ENCODE results near the gene CLDN34.

The CLDN34 gene, protein sequence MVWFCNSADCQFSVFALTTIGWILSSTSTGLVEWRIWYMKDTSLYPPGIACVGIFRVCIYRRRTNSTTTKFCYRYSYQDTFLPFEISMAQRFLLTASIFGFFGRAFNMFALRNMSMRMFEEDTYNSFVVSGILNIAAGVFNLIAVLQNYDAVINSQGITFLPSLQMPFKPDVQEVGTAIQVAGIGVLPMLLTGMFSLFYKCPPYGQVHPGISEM

DNA sequence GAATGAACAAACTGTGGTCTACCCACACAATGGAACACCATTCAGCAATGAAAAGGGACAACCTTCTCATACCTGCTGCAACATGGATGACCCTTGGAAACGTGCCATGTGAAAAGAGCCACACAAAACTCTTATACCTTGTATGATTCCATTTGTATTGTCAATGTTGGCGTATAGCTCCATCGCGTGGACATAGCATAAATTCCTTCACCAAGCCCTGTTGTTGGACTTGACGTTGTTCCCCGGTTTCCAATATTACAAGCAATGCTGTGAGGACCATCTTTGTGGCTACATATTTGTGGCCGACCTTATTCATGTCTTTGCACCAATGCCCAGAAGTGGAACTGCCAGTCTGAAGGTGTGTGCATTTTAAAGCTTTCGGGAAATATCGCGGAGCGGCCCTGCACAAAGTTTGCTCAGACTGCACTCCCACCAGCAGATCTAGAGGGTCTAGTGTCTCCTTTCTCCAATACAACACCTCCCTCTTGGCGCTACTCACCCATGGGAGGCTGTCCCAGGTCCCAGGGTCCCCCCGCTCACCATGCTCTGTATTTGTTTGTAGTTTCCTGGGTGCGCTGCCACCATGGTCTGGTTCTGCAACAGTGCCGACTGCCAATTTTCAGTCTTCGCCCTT is at the start of gene CLDN34:
Gene CLDN34, plus strand, starts transcription at position 584 of the 634 bp plus-strand sequence. Its CDS starts 0 bp downstream, at position 584.
- DNase-seq (ENCODE audit: low read depth in 2 of 2): no peak

DNA sequence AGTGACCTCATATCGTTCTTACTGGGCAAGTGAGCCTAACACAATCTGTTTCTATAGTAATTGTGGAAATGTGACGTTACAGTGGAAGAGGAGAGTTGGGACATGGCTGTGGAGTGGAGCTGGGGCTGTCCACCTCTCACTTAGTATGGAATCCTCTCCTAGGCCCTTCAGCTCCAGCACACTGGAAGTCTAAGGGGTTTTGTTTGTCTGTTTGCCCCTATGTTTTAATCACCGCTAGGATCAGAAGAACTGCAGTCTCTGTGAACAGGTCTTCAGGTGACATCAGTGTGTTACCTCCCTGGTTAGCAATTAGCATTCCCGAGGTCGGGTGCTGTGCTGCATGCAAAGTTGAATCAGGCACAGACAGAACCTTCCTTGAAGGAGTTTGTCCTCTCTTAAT is 49.3 kb upstream of the CLDN34 start:
- DNase-seq (ENCODE audit: low read depth in 2 of 2): no peak

DNA sequence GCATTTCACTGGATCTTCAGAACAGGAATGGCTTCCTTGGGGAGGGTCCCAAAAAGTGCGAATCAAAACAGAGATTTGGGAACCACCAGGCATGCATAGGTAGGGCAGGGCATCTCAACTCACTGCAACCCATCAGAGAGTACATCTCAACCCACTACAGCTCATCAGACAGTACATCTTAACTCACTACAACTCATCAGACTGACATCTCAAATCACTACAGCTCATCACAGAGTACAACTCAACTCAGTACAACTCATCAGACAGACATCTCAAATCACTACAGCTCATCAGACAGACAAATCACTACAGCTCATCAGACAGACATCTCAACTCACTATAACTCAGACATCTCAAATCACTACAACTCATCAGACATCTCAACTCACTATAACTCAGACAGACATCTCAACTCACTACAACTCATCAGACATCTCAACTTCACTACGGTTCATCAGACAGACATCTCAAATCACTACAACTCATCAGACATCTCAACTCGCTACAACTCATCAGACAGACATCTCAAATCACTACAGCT is 47.5 kb upstream of the CLDN34 start:
- no peak for DNase-seq (ENCODE audit: low read depth in 2 of 2)

DNA sequence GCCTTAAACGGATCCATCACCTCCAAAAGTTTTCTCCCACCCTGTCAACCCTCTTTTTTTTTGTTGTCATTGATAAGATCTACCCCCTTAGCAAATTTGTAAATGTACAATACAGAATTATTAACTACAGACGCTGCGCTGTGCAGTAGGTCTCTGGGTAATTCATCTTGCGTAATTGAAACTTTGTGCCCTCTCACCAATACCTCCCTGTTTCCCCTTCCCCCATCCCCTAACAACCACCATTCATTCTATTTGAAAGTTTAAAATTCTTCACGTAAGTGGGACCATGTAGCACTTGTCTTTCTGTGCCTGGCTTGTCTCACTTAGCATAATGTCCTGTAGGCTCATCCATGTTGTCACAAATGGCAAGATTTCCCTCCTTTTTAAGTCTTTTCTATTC is 45.8 kb upstream of the CLDN34 start:
- DNase-seq (ENCODE audit: low read depth in 2 of 2): no peak

DNA sequence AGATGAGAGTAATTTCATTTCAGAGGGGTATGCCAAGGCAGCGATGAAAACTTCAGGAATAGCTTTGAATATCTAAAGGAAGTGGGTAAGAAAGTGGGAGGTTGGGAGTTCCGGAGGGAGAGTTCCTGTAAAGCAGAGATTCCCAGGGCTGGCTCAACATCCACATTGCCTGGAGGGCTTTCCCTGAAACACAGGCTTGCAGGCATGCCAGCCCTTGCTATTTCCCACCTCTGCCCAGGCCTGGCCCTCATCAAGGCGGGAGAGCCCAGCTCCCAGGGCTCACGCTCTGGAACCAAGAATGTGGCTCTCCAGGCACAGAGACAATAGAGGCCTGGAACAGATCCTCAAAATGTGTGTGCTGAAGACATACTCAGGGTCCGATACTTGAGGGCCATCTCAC is 43.8 kb upstream of the CLDN34 start:
- DNase-seq (ENCODE audit: low read depth in 2 of 2): no peak

DNA sequence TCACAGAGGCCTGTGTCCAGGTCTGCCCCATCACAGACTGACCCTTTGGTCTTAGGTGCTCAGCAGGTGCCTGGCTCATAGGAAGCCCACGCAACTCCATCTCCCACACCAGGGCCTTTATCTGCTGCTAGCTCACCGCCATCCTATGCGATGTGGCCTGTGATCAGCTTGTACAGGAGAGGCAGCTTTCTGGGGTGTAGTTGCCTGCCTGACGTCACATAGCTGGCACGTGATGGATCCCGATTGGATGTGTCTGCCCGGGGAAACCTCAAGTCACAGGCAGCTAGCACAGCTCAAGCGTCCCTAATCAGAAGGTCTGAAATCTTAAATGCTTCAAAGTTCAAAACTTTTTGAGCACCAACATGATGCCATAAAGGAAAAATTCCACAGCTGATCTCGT is 41.2 kb upstream of the CLDN34 start:
- DNase-seq (ENCODE audit: low read depth in 2 of 2): no peak

DNA sequence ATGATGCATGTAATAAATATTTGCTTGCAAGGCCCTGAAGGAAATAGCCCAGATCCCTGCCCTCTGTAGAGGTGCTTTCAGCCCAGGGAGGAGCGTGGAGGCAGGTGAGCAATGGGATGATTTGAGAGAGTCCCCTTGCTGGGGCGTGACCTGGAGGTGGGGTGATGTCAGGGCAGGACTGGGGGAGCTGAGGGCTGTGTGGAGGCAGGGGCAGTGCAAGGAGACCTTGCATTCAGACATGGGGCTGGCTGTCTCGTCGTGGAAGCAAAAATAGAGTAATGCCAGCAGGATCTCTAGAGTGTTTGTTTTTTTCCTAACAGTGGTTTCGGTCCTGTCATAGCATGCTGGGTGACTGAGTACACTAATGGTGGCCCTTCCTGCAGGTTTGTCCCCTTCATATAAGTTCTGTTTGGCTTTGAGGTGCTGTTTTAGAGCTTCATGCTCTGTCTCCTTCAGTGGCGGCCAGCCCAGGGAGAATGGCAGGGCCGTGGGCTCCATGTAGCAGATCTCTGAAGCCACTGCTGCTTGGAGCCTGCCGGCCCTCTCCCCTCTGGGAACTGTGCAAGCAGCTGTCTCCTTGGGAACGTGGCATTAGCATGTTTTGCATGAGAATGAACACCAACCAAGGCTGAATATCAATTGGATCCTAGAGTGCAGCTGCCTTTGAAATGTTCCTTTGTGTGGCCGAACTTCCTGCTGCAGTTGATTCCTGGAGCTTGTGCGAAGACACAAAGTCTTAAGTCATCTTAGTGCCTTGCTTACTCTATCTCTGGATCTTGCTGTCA is 39.3 kb upstream of the CLDN34 start:
- DNase-seq (ENCODE audit: low read depth in 2 of 2): no peak

DNA sequence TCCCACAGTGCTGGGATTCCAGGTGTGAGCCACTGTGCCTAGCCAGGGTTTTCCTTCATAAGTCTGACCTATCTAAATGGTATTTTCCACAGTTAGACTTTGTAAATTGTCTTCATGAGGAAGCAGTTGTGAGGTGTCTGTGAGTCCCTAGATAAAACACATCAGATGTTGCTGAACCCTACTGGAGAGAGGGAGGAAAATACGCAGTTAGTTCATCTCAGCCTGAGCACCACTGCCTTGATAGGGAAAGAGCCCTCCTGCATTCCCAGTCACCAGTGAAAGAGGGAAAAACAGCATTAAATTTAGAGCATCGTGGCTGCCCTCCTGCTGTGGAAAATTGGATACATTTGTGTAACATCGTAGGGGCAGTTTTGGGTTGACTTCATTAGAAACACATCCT is 31.7 kb upstream of the CLDN34 start:
- no peak for DNase-seq (ENCODE audit: low read depth in 2 of 2)

DNA sequence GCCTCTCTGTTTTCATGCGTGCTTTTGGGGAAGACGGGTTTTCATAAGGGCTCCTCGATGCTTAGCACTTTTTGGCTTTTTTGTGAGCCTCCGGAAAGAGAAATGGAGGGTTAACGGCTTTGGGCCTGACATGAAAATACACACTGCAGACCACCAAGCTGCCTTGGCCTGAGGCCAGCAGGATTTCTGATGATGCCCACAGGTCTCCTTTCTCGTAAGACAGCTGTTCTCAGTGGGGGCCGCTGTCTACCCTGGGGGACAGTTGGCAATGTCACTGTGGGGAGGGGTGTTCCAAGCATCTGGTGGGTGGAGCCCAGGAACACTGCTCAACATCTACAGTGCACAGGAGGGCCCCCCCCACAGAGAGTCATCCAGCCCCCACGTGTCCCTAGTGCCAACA is 29.4 kb upstream of the CLDN34 start:
- DNase-seq (ENCODE audit: low read depth in 2 of 2): no peak

DNA sequence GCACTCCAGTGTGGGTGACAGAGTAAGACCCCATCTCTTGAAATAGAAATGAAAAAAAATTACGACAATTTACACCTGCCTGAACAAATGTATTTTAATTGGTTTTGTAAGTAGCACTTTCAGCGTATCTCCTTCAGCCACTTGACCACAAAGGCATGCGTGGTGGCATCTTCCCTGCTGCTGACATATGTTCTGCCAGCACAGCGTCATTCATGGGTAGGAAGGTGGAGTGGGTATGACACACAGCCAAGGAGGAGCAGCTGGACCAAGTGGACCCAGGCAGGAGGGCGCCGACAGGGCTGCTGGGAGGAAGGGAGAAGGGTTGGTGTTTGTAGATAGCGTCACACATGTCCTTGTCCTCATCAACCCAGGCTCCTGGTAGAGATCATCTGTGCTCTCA is 28.6 kb upstream of the CLDN34 start:
- no peak for DNase-seq (ENCODE audit: low read depth in 2 of 2)

DNA sequence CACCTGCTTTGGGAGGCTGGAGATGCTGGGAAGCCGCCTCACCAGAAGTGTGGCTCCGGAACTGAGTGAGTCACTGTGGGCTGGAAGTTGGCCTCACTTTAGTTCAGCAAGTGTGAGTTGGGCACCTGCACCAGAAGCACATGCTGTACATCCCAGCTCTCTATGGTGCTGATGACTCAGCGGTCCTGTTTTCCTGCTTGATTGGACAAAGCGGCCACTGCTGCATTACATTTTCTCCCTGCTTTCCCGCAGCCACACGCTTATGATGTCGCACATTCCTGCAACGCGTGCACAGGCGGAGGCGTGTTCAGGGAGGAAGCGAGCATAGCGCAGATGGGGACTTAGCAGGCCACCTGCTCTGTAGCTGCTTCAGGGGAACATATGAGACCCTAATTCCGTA is 26.7 kb upstream of the CLDN34 start:
- DNase-seq (ENCODE audit: low read depth in 2 of 2): no peak

DNA sequence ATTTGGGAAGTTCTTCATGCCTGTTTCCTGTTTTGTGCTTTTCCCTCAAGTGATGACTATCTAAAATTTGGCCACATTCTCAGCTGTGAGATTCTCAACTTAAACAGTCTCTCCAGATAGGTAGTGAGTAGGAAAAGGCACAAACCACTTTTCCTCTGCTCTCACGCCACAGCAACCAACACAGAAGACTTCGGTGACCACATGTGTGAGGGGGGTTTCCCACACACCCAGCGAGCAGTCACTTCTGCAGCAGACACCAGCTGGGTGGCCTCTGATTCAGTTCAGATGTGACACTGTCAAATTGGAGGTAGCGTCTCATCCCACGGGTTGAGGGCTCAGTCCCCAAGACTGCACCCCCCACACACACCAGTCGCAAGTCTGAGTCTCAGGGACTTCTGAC is 25.1 kb upstream of the CLDN34 start:
- DNase-seq (ENCODE audit: low read depth in 2 of 2): no peak

DNA sequence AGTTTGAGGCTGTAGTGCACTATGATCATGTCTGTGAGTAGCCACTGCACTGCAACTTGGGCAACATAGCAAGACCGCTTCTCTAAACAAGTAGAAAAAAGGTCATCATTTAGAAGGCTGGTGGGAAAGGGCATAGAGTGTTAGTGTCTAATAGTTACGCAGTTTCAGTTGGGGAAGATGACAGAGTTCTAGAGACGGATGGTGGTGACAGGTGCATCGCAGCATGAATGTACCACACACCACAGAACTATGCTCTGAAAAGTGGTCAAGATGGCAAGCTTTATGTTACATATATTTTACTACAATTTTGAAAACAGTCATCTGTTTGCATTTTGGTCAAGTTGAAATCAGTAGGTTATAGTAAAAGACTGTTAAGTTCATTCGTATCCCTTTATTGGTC is 23.7 kb upstream of the CLDN34 start:
- no peak for DNase-seq (ENCODE audit: low read depth in 2 of 2)

DNA sequence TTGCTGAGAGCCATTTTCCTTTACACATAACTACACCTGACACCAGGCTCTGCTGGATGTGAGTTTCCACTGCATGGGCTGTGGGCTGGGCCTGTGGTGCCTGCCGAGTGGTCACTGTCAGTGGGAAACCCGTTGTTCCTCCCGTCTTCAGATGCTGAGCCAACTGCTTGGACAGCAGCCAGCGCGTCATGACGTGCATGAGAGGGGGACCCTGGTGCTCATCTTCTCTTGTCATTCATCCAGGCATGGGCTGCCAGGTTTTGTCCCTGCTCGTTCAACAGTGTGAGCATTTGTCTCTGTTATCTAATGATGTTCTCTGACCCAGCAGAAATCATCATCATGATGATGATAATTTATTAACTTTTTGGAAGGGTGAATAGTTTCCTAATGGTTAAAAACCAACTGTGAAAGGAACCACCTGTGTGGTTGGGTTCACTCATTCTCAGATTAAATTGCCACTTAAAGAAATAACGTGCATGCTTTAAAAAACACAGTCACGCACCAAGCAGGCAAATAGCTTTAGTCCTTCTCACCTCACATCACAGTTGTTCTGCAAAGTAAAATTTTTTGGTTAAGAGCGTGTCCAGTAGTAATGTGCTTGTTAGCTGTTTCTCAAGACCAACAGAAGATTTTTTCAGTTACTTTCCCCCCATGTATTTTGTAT is 19.9 kb upstream of the CLDN34 start:
- DNase-seq (ENCODE audit: low read depth in 2 of 2): no peak

DNA sequence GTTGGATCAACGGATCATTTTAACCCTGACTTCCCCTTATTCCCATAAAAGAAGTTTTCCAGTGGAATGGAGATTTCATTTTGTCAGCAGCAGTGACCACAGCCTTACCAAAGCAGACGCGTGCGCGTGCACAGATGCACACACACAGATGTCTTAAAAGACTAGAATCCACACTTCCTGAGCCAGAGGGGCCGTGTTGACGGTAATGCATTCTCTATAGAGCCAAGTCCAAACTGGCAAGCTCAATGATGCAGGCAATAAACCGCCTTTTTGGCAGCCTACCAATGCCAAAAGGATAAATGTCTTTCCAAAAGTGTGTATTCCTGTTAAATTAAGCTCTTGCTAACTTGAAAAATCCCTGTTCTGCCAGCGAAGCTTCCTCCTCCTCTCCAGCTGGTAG is 18.8 kb upstream of the CLDN34 start:
- no peak for DNase-seq (ENCODE audit: low read depth in 2 of 2)

DNA sequence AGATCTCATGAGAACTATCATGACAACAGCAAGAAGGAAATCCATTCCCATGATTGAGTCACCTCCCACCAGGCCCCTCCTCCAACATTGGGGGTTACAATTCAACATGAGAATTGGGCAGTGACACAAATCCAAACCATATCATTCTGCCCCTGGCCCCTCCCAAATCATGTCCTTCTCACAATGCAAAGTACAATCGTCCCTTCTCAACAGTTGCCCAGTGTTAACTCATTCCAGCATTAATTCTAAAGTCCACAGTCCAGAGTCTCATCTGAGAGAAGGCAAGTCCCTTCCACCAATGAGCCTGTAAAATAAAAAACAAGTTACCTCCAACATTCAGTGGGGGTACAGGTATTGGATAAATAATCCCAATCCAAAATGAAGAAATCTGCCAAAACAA is 14.9 kb upstream of the CLDN34 start:
- DNase-seq (ENCODE audit: low read depth in 2 of 2): no peak

DNA sequence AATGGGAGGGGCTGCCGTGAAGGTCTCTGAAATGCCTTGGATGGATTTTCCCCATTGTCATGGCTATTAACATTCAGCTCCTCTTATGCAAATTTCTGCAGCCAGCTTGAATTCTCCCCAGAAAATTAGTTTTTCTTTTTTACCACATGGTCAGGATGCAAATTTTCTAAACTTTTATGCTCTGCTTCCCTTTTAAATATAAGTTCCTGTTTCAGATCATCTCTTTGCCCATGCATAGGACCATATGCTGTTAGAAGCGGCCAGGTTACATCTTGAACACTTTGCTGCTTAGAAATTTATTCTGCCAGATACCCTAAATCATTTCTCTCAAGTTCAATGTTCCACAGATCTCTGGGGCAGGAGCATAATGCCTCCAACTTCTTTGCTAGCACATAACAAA is 13.8 kb upstream of the CLDN34 start:
- no peak for DNase-seq (ENCODE audit: low read depth in 2 of 2)

DNA sequence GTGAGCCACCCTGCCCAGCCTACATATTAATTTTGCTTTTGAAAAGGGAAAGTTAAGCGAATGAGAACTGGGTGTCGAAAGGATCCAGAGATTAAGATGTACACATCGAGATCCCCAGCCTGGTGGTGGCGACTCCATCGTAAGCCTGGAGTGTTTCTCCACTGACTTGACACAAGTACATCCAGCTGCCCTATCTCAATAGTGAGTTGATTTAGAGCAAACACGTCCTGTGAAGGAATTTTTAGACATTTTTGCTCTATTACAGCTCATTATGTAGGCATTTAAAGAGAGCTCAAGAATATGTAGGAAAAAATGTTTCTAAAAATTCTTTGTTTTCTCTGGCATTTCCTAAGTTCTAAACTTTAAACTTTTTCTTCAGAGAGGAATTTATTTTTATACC is 11.7 kb upstream of the CLDN34 start:
- DNase-seq (ENCODE audit: low read depth in 2 of 2): peak; percentile 20 to 22

DNA sequence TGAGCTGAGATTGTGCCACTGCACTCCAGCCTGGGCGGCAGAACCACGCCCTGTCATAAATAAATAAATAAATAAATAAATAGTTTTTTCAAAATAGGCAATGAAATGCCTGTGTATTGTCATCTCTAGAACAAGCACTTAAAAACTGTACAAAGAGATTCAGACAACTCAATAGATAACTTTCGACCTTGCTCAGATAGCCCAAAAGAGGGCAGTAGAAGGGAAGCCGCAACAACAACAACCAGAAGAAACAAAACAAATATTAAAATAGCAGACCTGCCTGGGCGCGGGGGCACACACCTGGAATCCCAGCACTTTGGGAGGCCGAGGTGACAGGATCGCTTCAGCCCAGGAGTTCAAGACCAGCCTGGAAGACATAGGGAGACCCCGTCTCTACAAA is 9.4 kb upstream of the CLDN34 start:
- no peak for DNase-seq (ENCODE audit: low read depth in 2 of 2)

DNA sequence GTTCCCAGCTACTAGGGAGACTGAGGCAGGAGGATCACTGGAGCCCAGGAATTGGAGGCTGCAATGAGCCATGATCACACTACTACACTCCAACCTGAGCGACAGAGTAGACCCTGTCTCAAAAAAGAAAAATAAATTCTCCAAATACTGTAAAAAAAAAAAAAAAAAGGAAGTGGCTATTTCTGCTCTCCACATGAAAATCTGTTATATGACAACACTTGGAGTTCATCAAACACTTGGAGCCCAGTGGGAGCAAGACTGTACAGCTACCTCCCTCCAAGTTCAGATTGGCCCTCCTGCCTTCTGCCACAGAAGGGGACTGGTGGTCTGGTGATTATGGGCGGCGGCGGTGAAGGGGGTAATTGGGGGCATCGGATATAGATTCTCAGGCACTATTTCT is 9.0 kb upstream of the CLDN34 start:
- DNase-seq (ENCODE audit: low read depth in 2 of 2): no peak

DNA sequence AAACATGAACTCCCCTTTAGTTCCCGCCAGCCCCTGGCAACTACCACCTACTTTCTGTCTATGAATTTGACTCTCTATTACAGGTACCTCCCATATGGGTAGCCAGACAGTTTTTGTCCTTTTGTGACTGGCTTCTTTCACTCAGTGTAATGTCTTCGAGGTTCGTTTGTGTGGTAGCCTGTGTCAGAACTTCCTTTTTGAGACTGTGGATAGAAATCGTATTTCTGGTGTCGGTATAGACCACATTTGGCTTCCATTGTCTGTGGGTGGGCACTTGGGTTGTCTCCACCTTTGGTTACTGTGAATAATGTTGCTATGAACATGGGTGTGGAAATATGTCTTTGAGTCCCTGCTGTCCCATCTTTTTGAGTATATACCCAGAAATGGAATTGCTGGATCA is 5.4 kb upstream of the CLDN34 start:
- DNase-seq (ENCODE audit: low read depth in 2 of 2): no peak

DNA sequence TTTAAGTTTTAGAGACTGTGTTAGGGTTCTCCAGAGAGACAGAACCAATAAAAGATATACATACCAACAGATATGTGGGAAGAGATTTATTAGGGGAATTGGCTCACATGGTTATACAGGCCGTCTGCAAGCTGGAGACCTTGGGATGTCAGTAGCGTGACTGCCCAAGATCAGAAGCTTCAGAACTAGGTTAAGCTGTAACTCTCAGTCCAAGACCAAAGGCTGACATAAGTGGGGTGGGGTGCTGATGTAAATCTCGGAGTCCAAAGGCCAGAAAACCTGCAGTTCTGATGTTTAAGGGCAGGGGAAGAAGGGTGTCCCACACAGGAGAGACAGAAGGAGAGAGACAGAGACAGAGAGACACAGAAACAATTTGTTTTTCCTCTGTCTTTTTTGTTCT is 10.5 kb downstream of the CLDN34 start:
- no peak for DNase-seq (ENCODE audit: low read depth in 2 of 2)

Data from fibroblast of skin of left quadriceps (primary cell).